A673 (cell line): ENCODE data around the gene CRELD2. TPM values are rescaled to one million over a fixed set of nuclear protein-coding genes. Genes with fewer than 3 reads are reported as not detected.

Experiments
- BruUV-seq: library from RNA; stranded (reverse); fragments of 400-500 nt; replicated peaks from 2 replicates; lab custom pipeline; 2021; lab: Mats Ljungman, UMichigan
- CTCF ChIA-PET: fragments of 300-600 bp; sonication (Branson Sonifier 250); formaldehyde crosslinking; loops from one replicate; lab custom pipeline; 2022; ENCODE audit warnings: antibody characterized with exemption; lab: Charles Lee
- POLR2A ChIA-PET: fragments of 300-600 bp; sonication (Branson Sonifier 250); formaldehyde crosslinking; loops from one replicate; lab custom pipeline; 2022; ENCODE audit warnings: antibody characterized with exemption; ENCODE audit not compliant: low non-redundant PET; lab: Charles Lee
- DNase-seq: peaks from one replicate; pipeline ENCODE4 v3.0.0-alpha.2; 2015; ENCODE audit warnings: low spot score
- H3K27ac ChIP-seq: fragments of 200-600 bp; sonication (generic); 2 replicates; pipeline ENCODE4 v1.5.1; 2016; ENCODE audit warnings: mixed run types, low read depth, mild to moderate bottlenecking, mixed read lengths, antibody characterized with exemption, low read length; ENCODE audit not compliant: poor library complexity, severe bottlenecking
- H3K27me3 ChIP-seq: fragments of 200-600 bp; sonication (generic); replicated peaks from 2 replicates; pipeline ENCODE4 v1.6.1; 2017; ENCODE audit warnings: mixed run types, low read depth, mild to moderate bottlenecking, mixed read lengths, antibody characterized with exemption, low read length; ENCODE audit not compliant: insufficient read depth, poor library complexity
- H3K36me3 ChIP-seq: fragments of 200-600 bp; sonication (generic); 2 replicates; pipeline ENCODE4 v1.6.1; 2016; ENCODE audit warnings: mixed run types, mild to moderate bottlenecking, mixed read lengths, antibody characterized with exemption, low read length; ENCODE audit not compliant: insufficient read depth, poor library complexity, severe bottlenecking
- H3K4me1 ChIP-seq: fragments of 200-600 bp; sonication (generic); 2 replicates; pipeline ENCODE4 v1.6.1; 2017; ENCODE audit warnings: mixed run types, mild to moderate bottlenecking, mixed read lengths, antibody characterized with exemption, low read length; ENCODE audit not compliant: insufficient read depth, poor library complexity, severe bottlenecking
- H3K4me3 ChIP-seq: fragments of 200-600 bp; sonication (generic); 2 replicates; pipeline ENCODE4 v1.5.1; 2016; ENCODE audit warnings: low read depth, mixed run types, mild to moderate bottlenecking, mixed read lengths, low read length; ENCODE audit not compliant: poor library complexity, severe bottlenecking
- H3K9me3 ChIP-seq: fragments of 200-600 bp; sonication (generic); 2 replicates; pipeline ENCODE4 v1.6.1; 2016; ENCODE audit warnings: mixed run types, low read depth, mild to moderate bottlenecking, mixed read lengths, antibody characterized with exemption, low read length; ENCODE audit not compliant: poor library complexity, severe bottlenecking
- CTCF ChIP-seq: fragments of 300-800, 200-600 bp; sonication (generic); conservative IDR thresholded peaks from 2 replicates; pipeline ENCODE4 v1.5.1; 2017; ENCODE audit warnings: low read depth, mild to moderate bottlenecking, antibody characterized with exemption, low read length, moderate library complexity, mixed read lengths
- EZH2 ChIP-seq: fragments of 200-600 bp; sonication (generic); IDR thresholded peaks from 2 replicates; pipeline ENCODE4 v1.6.1; 2017; ENCODE audit warnings: borderline replicate concordance, low read depth, mild to moderate bottlenecking, mixed read lengths, antibody characterized with exemption, low read length; ENCODE audit not compliant: poor library complexity, severe bottlenecking
- intact Hi-C: fragments of 100-400 bp; cut with micrococcal nuclease; formaldehyde crosslinking; loops from one replicate; pipeline ENCODE4 v1.10.0; 2022; ENCODE audit not compliant: unreplicated experiment
- total RNA-seq: library from RNA; stranded (reverse); gene quantifications from 2 replicates; pipeline ENCODE4 v1.2.3, GENCODE V29; 2021

CRELD2 gene
- total RNA-seq, 1 experiment from 2014 or later = 54.7 TPM

- ChIA-PET CTCF (no interaction called here), POLR2A (no interaction called here)
- no peak for TF ChIP-seq EZH2
- no peak for TF ChIP-seq CTCF
- intact Hi-C loops = no loop called here
- no peaks in the 10 kb centered on the region for H3K36me3 ChIP-seq
- H3K4me1 ChIP-seq = peaks cover 11% of the 10 kb centered on the region
- H3K27ac ChIP-seq = peak overlapping the region; percentile 89
- no peak overlapping the region for H3K4me3 ChIP-seq
- no peaks in the 10 kb centered on the region for H3K27me3 ChIP-seq
- no peaks in the 10 kb centered on the region for H3K9me3 ChIP-seq
- no TSS peak for BruUV-seq
- DNase-seq = no peak
These were observed 51.5 kb downstream of the CRELD2 start for GRCh38 chr22:49969751-49970527.

DNA sequence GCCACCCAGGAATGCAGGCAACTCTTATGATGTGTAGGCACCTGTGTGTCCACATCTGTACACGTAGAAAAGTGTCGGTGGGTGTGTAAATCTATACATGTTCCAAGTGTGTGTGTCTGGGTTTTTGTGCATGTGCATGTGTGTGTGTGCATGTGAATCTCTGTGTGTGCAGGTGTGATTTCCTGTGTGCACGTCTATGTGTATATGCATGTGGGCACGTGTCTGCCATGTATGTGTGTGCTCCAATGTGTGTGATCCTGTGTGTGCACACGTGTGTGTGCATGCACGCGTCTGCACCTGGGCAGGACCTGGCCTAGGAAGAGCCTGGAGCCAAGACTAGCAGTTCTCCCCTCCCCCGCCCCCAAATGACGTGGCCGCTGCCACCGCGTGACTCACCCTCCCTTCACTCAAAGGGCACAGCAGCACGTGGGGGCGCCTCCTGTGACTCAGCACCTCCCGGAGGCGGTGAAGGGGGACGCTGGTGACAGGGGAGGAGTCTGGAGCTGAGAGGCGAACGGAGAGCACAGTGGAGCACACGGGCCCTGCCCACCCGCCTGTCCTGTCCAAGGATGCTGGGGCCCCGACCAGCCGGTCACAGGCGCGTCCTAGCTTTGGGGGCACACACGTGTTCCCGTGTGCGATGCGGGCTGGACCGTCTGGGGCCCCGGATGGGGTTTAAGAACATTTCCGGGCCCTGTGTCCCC lies 52.2 kb downstream of the CRELD2 start:
- intact Hi-C loops = no loop called here
- peak overlapping the region; percentile 89 for H3K27ac ChIP-seq
- DNase-seq = peak; percentile 99
- no peaks in the 10 kb centered on the region for H3K27me3 ChIP-seq
- POLR2A ChIA-PET = interaction anchor here (0.6 kb wide), 1 partner anchor 10 kb away, joined by 8 read pairs; no protein-coding TSS in a partner anchor
- H3K4me1 ChIP-seq = peaks cover 11% of the 10 kb centered on the region
- no peaks in the 10 kb centered on the region for H3K9me3 ChIP-seq
- H3K36me3 ChIP-seq = no peaks in the 10 kb centered on the region
- TF ChIP-seq EZH2 = no peak
- TF ChIP-seq CTCF = no peak
- CTCF ChIA-PET = interaction anchor here (0.7 kb wide), 1 partner anchor 11 kb away, joined by 3 read pairs; no protein-coding TSS in a partner anchor
- H3K4me3 ChIP-seq = peak overlapping the region; percentile 56
- BruUV-seq = no TSS peak

DNA sequence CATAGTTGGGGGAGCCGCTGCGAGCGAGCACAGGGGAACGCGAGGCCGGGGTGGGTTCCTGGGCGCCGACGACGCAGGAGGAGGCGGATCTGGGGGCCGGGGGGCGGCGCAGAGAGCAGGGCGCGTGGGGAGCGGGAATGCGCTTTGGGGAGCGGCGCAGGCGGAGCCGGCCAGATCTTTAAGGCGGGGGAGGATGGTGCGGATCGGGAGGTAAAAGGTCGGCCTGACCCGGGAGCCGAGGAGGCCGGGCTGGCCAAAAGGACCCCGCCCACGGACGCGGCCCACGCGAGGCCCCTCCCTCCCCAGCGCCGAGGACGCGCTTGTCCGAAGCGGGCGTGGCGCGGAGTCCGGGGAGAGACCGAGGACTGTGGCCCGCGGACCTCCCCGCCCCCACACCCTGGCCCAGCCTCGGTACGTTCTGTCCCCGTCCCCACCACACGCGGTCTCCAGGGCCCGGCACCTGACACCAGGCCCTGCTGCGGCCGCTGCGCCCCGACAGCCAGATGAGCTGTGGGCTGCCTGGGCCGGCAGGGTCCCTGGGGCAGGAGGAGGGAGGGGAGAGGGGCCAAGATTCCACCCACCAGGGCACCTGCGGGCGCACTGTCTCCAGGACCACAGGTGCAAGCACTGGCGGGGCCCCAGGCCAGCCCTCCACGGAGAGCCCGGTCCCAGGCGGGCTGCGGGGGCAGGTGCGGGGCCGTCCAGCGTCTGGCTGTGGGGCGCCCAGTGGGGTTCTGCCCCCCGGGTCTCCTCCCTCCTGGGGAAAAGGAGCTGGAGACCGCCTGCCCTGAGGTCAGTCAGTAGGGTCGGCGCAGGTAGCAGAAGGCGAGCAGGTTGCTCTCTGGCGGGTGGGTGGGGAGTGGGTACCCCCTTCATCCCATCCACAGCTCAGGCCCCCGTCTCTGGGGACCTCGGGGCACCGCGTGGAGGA lies 53.1 kb downstream of the CRELD2 start:
- Histone ChIP-seq H3K4me3 (peak overlapping the region; percentile 56), H3K4me1 (peaks cover 14% of the 10 kb centered on the region), H3K9me3 (no peaks in the 10 kb centered on the region), H3K27ac (peak overlapping the region; percentile 89), H3K27me3 (no peaks in the 10 kb centered on the region), H3K36me3 (no peaks in the 10 kb centered on the region)
- CTCF ChIA-PET = interaction anchor here (0.6 kb wide), 1 partner anchor 36 kb away, joined by 3 read pairs; no protein-coding TSS in a partner anchor
- POLR2A ChIA-PET = interaction anchor here (0.6 kb wide), 1 partner anchor 11 kb away, joined by 8 read pairs; no protein-coding TSS in a partner anchor
- no peak for DNase-seq
- TSS peak; percentile 72 for BruUV-seq
- intact Hi-C loops = no loop called here
- TF ChIP-seq CTCF (no peak), EZH2 (no peak)
